GM18526 (cell line): ENCODE data around the gene WDR45.

Experiments
- POLR2A ChIP-seq: IDR thresholded peaks from 3 replicates; pipeline ENCODE4 v1.6.1; 2011; ENCODE audit not compliant: insufficient read length; ENCODE audit errors: extremely low read depth

The WDR45 gene

GRCh38 chrX:49079489-49080428 lies at the start of gene WDR45:
Gene WDR45 (minus strand): TSS chrX:49079887. CDS start chrX:49078095, 1,792 bp downstream.
- TF ChIP-seq POLR2A: peak; percentile 38

GRCh38 chrX:49129427-49129826 lies 49.7 kb upstream of the WDR45 start:
- no peak for TF ChIP-seq POLR2A

GRCh38 chrX:49122499-49122898 lies 42.8 kb upstream of the WDR45 start:
- no peak for TF ChIP-seq POLR2A

GRCh38 chrX:49120091-49120490 lies 40.4 kb upstream of the WDR45 start:
- TF ChIP-seq POLR2A: no peak

- TF ChIP-seq POLR2A: no peak
Observed at GRCh38 chrX:49117581-49117980, 37.9 kb upstream of the WDR45 start.

- no peak for TF ChIP-seq POLR2A
Observed at GRCh38 chrX:49116716-49117115, 37.0 kb upstream of the WDR45 start.

GRCh38 chrX:49116076-49116475 lies 36.4 kb upstream of the WDR45 start:
- TF ChIP-seq POLR2A: no peak

GRCh38 chrX:49111791-49112190 lies 32.1 kb upstream of the WDR45 start:
- no peak for TF ChIP-seq POLR2A

GRCh38 chrX:49110417-49110816 lies 30.7 kb upstream of the WDR45 start:
- TF ChIP-seq POLR2A: no peak

GRCh38 chrX:49108641-49109040 lies 29.0 kb upstream of the WDR45 start:
- TF ChIP-seq POLR2A: no peak

- TF ChIP-seq POLR2A: no peak
Observed at GRCh38 chrX:49106930-49107329, 27.2 kb upstream of the WDR45 start.

GRCh38 chrX:49106296-49106695 lies 26.6 kb upstream of the WDR45 start:
- TF ChIP-seq POLR2A: no peak

GRCh38 chrX:49103637-49104036 lies 23.9 kb upstream of the WDR45 start:
- no peak for TF ChIP-seq POLR2A

GRCh38 chrX:49102190-49102589 lies 22.5 kb upstream of the WDR45 start:
- no peak for TF ChIP-seq POLR2A

GRCh38 chrX:49101629-49101984 lies 21.9 kb upstream of the WDR45 start:
- TF ChIP-seq POLR2A: no peak

GRCh38 chrX:49100704-49101628 lies 21.3 kb upstream of the WDR45 start:
- TF ChIP-seq POLR2A: peak; percentile 73
